GM12878 (cell line): Measurements from ENCODE around the gene IRAK3. TPM values are rescaled to one million over a fixed set of nuclear protein-coding genes. Genes with fewer than 3 reads are reported as not detected.

Experiments
- ATAC-seq: fragments of 200-7000 bp; cut with Tn5 transposase; 3 replicates; pipeline ENCODE4 v1.9.1; 2020; ENCODE audit warnings: mild to moderate bottlenecking, moderate library complexity
- BruUV-seq: library from RNA; stranded (reverse); fragments of 400-500 nt; replicated peaks from 2 replicates; lab custom pipeline; 2021; lab: Mats Ljungman, UMichigan
- CTCF ChIA-PET: fragments of 300-600 bp; sonication (Branson Sonifier 250); formaldehyde crosslinking; extraction: SDS; loops from one replicate; lab custom pipeline; 2021; ENCODE audit warnings: inconsistent platforms; lab: Yijun Ruan, JAX
- POLR2A ChIA-PET: fragments of 350-600 bp; formaldehyde crosslinking; extraction: SDS; loops from one replicate; lab custom pipeline; 2021; ENCODE audit warnings: inconsistent platforms; lab: Charles Lee
- RAD21 ChIA-PET: fragments of 300-600 bp; sonication (Branson Sonifier 250); formaldehyde crosslinking; loops from one replicate; lab custom pipeline; 2023; ENCODE audit warnings: antibody characterized with exemption; ENCODE audit not compliant: unreplicated experiment; lab: Charles Lee
- SMC1A ChIA-PET: fragments of 300-600 bp; sonication (Branson Sonifier 250); formaldehyde crosslinking; loops from one replicate; lab custom pipeline; 2023; ENCODE audit not compliant: unreplicated experiment, uncharacterized antibody; lab: Charles Lee
- DNase-seq: peaks from one replicate; pipeline ENCODE4 v3.0.0-alpha.2; 2011; ENCODE audit warnings: low read depth, low spot score
- FAIRE-seq: peaks from 3 replicates; lab custom pipeline; 2011; peaks lifted over from hg19 to GRCh38; lab: Jason Lieb, UNC
- H2AFZ ChIP-seq: 2 replicates; pipeline ENCODE4 v1.6.0; 2011; ENCODE audit warnings: low read depth, low read length, control low read depth; ENCODE audit not compliant: control insufficient read depth
- H3K27ac ChIP-seq: 2 replicates; pipeline ENCODE4 v1.5.1; 2011; ENCODE audit warnings: control low read depth; ENCODE audit not compliant: control insufficient read depth, insufficient read depth
- H3K27me3 ChIP-seq, 2 experiments: replicated peaks in 1 of 2; 2 replicates each; pipeline versions ENCODE4 v1.6.0 to v1.6.1; 2011; ENCODE audit warnings: low read length in 1 of 2; ENCODE audit not compliant: control insufficient read depth in 2 of 2, insufficient read depth in 2 of 2
- H3K36me3 ChIP-seq, 2 experiments: 2 replicates each; pipeline ENCODE4 v1.5.1; 2011; ENCODE audit warnings: low read length in 1 of 2; ENCODE audit not compliant: control insufficient read depth in 2 of 2, insufficient read depth in 2 of 2
- H3K4me1 ChIP-seq: 2 replicates; pipeline ENCODE4 v1.6.1; 2011; ENCODE audit warnings: mild to moderate bottlenecking, low read length, moderate library complexity, mixed read lengths; ENCODE audit not compliant: control insufficient read depth, insufficient read depth
- H3K4me2 ChIP-seq: 2 replicates; pipeline ENCODE4 v1.6.0; 2011; ENCODE audit warnings: control low read depth; ENCODE audit not compliant: control insufficient read depth, insufficient read depth
- H3K4me3 ChIP-seq: fragments of 200-600 bp; sonication (generic); 2 replicates; pipeline ENCODE4 v1.5.1; 2016
- H3K79me2 ChIP-seq: 2 replicates; pipeline ENCODE4 v1.6.0; 2011; ENCODE audit warnings: low read length; ENCODE audit not compliant: control insufficient read depth, insufficient read depth
- H3K9ac ChIP-seq: 2 replicates; pipeline ENCODE4 v1.8.0; 2011; ENCODE audit warnings: low read length, control low read depth, mixed read lengths; ENCODE audit not compliant: control insufficient read depth, insufficient read depth
- H3K9me3 ChIP-seq: replicated peaks from 3 replicates; pipeline ENCODE4 v1.5.1; 2011; ENCODE audit warnings: mild to moderate bottlenecking, low read length; ENCODE audit not compliant: control insufficient read depth, insufficient read depth
- H4K20me1 ChIP-seq: 2 replicates; pipeline ENCODE4 v1.6.0; 2011; ENCODE audit not compliant: control insufficient read depth, insufficient read depth
- BCL11A ChIP-seq: IDR thresholded peaks from 2 replicates; pipeline ENCODE4 v1.6.1; 2011; ENCODE audit warnings: low read depth, low read length
- CBX5 ChIP-seq: sonication (generic); IDR thresholded peaks from 2 replicates; pipeline ENCODE4 v1.6.1; 2016; ENCODE audit warnings: low read depth, moderate library complexity, mild to moderate bottlenecking, inconsistent platforms
- CHD1 ChIP-seq: IDR thresholded peaks from 2 replicates; pipeline ENCODE4 v1.6.1; 2012; ENCODE audit warnings: low read depth, low read length, improper control_type of control experiment
- MLLT1 ChIP-seq: fragments of 450-650 bp; IDR thresholded peaks from 2 replicates; pipeline ENCODE4 v1.6.1; 2016; ENCODE audit warnings: mild to moderate bottlenecking
- POLR2AphosphoS5 ChIP-seq: IDR thresholded peaks from 2 replicates; pipeline ENCODE4 v1.6.1; 2011; ENCODE audit warnings: mild to moderate bottlenecking, low read length, inconsistent platforms
- SMAD1 ChIP-seq: fragments of 450-650 bp; IDR thresholded peaks from 2 replicates; pipeline ENCODE4 v1.6.1; 2018; ENCODE audit warnings: mild to moderate bottlenecking, low read depth; ENCODE audit not compliant: partially characterized antibody
- WGBS: methylation state at CpG from one replicate; pipeline ENCODE4 v1.1.6; 2016; ENCODE audit warnings: low lambda C conversion rate; ENCODE audit not compliant: insufficient replicate concordance, insufficient coverage; ENCODE audit errors: missing lambda C conversion rate; 5-methylcytosine and 5-hydroxymethylcytosine counted together
- in situ Hi-C: fragments of 300-500 bp; cut with MboI; formaldehyde crosslinking; loops from 9 replicates; pipeline ENCODE4 v1.14.3; 2018; ENCODE audit warnings: mixed read lengths
- intact Hi-C: fragments of 100-400 bp; cut with micrococcal nuclease; formaldehyde crosslinking; loops from one replicate; pipeline ENCODE4 v1.14.2; 2022; ENCODE audit not compliant: unreplicated experiment
- polyA plus RNA-seq, 11 experiments: library from polyadenylated mRNA; depleted of rRNA in 4 of 11; unstranded in 6 of 11; stranded (reverse) in 5 of 11; fragments of >200 nt; fragmentation: Nextera tagmentation in 4 of 11; fragmentation: Illumina TruSeq in 1 of 11; extraction: Ambion mirVana in 4 of 11; extraction: Trizol in 1 of 11; gene quantifications; 1 replicate in 1 of 11; 2 replicates in 10 of 11; pipeline versions ENCODE4 v1.2.1 to v1.2.3, GENCODE V29; 2011 to 2016; ENCODE audit warnings: inconsistent platforms in 2 of 11, missing spikeins in 2 of 11, low read depth in 1 of 11
- total RNA-seq, 4 experiments: library from RNA; depleted of rRNA in 3 of 4; stranded (reverse); fragments of >200 nt in 3 of 4; fragmentation: Illumina TruSeq in 1 of 4; extraction: Trizol in 1 of 4; gene quantifications; 2 replicates each; pipeline versions ENCODE4 v1.2.1 to v1.2.3, GENCODE V29; 2013 to 2021
- TF ChIP-seq, protein P1 (sequence below): fragments of 450-650 bp; IDR thresholded peaks from 2 replicates; pipeline ENCODE4 v1.6.1; 2014; ENCODE audit warnings: mild to moderate bottlenecking
- TF ChIP-seq, protein P2 (sequence below): IDR thresholded peaks from 2 replicates; pipeline ENCODE4 v1.6.1; 2012; ENCODE audit warnings: improper control_type of control experiment, low read depth, low read length; ENCODE audit not compliant: insufficient replicate concordance

IRAK3 gene
- total and polyA plus RNA-seq, 10 of the 15 experiments (the other 5 are each of a cell fraction or from before 2014, with no cell fraction given) = 1.4 to 14.1 (median 5.4) TPM

GRCh38 chr12:66152732-66153131, 36.3 kb upstream of the IRAK3 start:
- ChIA-PET SMC1A (interaction anchor here (0.9 to 1.2 kb wide), 2 partner anchors 9 to 20 kb away, joined by 3 read pairs; no protein-coding TSS in a partner anchor), RAD21 (no interaction called here), POLR2A (no interaction called here), CTCF (interaction anchor here (0.6 kb wide), 1 partner anchor 410 kb away, joined by 4 read pairs; no protein-coding TSS in a partner anchor)
- TF ChIP-seq MLLT1 = no peak
- H3K9ac ChIP-seq = no peak overlapping the region
- no peaks in the 10 kb centered on the region for H3K9me3 ChIP-seq
- no peaks in the 10 kb centered on the region for H3K27me3 ChIP-seq
- intact Hi-C loops (no loop called here), in situ Hi-C loops (no loop called here)
- FAIRE-seq = no peak
- H2AFZ ChIP-seq = no peak overlapping the region
- no peak overlapping the region for H3K27ac ChIP-seq
- 100% methylated on average over 1 of the region's 1 CpG for WGBS
- no peaks in the 10 kb centered on the region for H4K20me1 ChIP-seq
- no peak overlapping the region for H3K4me2 ChIP-seq
- no peak for DNase-seq
- no peaks in the 10 kb centered on the region for H3K79me2 ChIP-seq
- H3K36me3 ChIP-seq = peaks cover 0 to 6% of the 10 kb centered on the region in 2 experiments; a peak in 1 of 4 replicates
- no peaks in the 10 kb centered on the region for H3K4me1 ChIP-seq
- BruUV-seq = no TSS peak
- no peak overlapping the region for H3K4me3 ChIP-seq
- no peak for ATAC-seq

DNA sequence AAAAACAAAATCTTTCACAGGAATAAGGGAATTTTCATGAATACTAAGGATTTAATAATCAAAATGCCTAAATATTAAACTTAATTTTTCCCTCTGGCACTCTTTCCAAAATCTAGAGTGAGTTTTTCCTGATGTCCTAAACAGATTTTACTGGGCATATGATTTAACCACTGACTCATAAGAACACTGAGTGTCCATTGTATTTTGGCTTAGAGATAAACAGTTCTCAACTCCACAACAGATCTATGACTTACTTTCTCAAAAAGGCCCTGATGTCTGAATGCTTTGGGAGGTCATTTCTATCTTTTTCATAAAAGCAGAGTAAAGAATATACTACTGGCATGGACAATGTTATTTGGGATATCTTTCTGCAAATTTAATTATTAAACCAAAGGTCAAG, 34.2 kb upstream of the IRAK3 start:
- Histone ChIP-seq H3K4me1 (no peaks in the 10 kb centered on the region), H3K4me3 (no peak overlapping the region), H2AFZ (no peak overlapping the region), H3K27me3 (no peaks in the 10 kb centered on the region)
- intact Hi-C loops = no loop called here
- ATAC-seq = no peak
- POLR2A ChIA-PET = no interaction called here
- TF ChIP-seq BCL11A = no peak
- no peak for TF ChIP-seq CBX5
- TF ChIP-seq CHD1 = no peak
- TF ChIP-seq, protein P1, sequence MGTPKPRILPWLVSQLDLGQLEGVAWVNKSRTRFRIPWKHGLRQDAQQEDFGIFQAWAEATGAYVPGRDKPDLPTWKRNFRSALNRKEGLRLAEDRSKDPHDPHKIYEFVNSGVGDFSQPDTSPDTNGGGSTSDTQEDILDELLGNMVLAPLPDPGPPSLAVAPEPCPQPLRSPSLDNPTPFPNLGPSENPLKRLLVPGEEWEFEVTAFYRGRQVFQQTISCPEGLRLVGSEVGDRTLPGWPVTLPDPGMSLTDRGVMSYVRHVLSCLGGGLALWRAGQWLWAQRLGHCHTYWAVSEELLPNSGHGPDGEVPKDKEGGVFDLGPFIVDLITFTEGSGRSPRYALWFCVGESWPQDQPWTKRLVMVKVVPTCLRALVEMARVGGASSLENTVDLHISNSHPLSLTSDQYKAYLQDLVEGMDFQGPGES = no peak
- TF ChIP-seq, protein P2, sequence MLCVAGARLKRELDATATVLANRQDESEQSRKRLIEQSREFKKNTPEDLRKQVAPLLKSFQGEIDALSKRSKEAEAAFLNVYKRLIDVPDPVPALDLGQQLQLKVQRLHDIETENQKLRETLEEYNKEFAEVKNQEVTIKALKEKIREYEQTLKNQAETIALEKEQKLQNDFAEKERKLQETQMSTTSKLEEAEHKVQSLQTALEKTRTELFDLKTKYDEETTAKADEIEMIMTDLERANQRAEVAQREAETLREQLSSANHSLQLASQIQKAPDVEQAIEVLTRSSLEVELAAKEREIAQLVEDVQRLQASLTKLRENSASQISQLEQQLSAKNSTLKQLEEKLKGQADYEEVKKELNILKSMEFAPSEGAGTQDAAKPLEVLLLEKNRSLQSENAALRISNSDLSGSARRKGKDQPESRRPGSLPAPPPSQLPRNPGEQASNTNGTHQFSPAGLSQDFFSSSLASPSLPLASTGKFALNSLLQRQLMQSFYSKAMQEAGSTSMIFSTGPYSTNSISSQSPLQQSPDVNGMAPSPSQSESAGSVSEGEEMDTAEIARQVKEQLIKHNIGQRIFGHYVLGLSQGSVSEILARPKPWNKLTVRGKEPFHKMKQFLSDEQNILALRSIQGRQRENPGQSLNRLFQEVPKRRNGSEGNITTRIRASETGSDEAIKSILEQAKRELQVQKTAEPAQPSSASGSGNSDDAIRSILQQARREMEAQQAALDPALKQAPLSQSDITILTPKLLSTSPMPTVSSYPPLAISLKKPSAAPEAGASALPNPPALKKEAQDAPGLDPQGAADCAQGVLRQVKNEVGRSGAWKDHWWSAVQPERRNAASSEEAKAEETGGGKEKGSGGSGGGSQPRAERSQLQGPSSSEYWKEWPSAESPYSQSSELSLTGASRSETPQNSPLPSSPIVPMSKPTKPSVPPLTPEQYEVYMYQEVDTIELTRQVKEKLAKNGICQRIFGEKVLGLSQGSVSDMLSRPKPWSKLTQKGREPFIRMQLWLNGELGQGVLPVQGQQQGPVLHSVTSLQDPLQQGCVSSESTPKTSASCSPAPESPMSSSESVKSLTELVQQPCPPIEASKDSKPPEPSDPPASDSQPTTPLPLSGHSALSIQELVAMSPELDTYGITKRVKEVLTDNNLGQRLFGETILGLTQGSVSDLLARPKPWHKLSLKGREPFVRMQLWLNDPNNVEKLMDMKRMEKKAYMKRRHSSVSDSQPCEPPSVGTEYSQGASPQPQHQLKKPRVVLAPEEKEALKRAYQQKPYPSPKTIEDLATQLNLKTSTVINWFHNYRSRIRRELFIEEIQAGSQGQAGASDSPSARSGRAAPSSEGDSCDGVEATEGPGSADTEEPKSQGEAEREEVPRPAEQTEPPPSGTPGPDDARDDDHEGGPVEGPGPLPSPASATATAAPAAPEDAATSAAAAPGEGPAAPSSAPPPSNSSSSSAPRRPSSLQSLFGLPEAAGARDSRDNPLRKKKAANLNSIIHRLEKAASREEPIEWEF = no peak
- TF ChIP-seq SMAD1 = no peak
- TF ChIP-seq POLR2AphosphoS5 = no peak
- TF ChIP-seq, all 136 proteins: peak for 0
- in situ Hi-C loops = no loop called here
- Histone ChIP-seq H3K27ac (no peak overlapping the region), H3K36me3 (peaks cover 0 to 2% of the 10 kb centered on the region in 2 experiments; a peak in 2 of 4 replicates), H3K4me2 (no peak overlapping the region), H3K79me2 (no peaks in the 10 kb centered on the region; the same call in 1 of the 2 replicates), H3K9ac (no peak overlapping the region), H4K20me1 (no peaks in the 10 kb centered on the region), H3K9me3 (no peaks in the 10 kb centered on the region; the same call in 2 of the 3 replicates)
- SMC1A ChIA-PET = no interaction called here
- FAIRE-seq = no peak
- RAD21 ChIA-PET = no interaction called here
- DNase-seq = no peak
- CTCF ChIA-PET = no interaction called here
- no TSS peak for BruUV-seq
